Large intestine (tissue), 3 donors: Measurements from ENCODE around the gene BGN. TPM values are rescaled to one million over a fixed set of nuclear protein-coding genes. Genes with fewer than 3 reads are reported as not detected.

ENCODE experiments used
- DNase-seq, 2 donors: peaks; one replicate each; pipeline versions ENCODE4 v3.0.0 to v3.0.0-alpha.2; 2013
- H3K27ac ChIP-seq: one replicate; pipeline ENCODE4 v1.5.1; 2013; ENCODE audit warnings: low read length
- H3K27me3 ChIP-seq: 2 replicates; pipeline ENCODE4 v1.6.1; 2013; ENCODE audit warnings: low read length; ENCODE audit not compliant: control insufficient read depth, insufficient read depth
- H3K36me3 ChIP-seq: 2 replicates; pipeline ENCODE4 v1.6.1; 2013; ENCODE audit warnings: low read length; ENCODE audit not compliant: control insufficient read depth, insufficient read depth
- H3K4me1 ChIP-seq: one replicate; pipeline ENCODE4 v1.6.1; 2013; ENCODE audit warnings: low read length; ENCODE audit not compliant: control insufficient read depth, insufficient read depth
- H3K4me3 ChIP-seq: one replicate; pipeline ENCODE4 v1.5.1; 2013; ENCODE audit warnings: low read length
- H3K9me3 ChIP-seq: one replicate; pipeline ENCODE4 v1.6.1; 2013; ENCODE audit warnings: mild to moderate bottlenecking, low read depth, low read length, moderate library complexity; ENCODE audit not compliant: control insufficient read depth
- WGBS: methylation state at CpG from one replicate; pipeline ENCODE4 v1.1.5; 2013; ENCODE audit warnings: low lambda C conversion rate; ENCODE audit not compliant: insufficient coverage; 5-methylcytosine and 5-hydroxymethylcytosine counted together
- polyA plus RNA-seq: library from polyadenylated mRNA; unstranded; fragments of 120-200 nt; gene quantifications from one replicate; pipeline ENCODE4 v1.2.1, GENCODE V29; 2013

The BGN gene
- polyA plus RNA-seq, 1 donor = 17.2 TPM

DNA sequence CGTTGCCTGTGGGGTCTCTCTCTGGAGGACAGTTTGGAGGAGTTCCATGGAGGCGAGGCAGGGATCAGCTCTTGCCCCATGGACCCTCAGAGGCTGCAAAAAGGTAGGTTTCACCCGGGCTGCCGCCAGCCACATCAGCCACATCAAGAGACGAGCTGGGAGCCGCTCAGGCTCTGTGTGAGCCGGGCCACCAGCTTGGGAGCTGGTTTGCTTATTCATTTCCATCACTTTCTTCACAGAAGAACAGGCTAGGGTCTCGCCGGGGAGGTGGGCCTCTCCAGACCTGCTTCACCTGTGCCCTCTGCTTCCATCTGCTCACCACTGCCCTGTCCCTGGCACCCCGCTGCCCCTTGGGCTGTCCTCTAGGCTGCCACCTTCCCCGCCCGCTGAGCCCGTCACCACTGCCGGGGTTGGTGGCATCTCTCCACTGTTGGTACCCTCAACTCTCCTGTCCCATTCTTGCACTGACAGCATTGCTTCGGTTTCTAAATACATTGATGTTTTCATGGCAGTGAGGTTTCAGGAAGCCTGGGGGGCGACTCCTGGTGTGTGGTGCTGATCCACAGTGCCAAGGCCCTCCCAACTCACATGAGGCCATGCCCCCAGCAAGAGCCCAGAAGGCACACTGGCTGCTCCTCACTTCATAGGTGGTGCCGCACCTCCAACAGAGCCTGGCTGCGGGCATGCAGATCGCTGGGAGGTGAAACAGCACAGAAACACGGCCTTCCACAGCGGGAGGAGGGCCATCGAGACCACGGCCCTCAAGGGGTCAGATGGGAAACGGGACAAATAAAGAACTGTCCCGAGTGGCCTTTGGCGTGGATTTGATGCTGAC, 44.4 kb upstream of the BGN start:
- peaks cover 5% of the 10 kb centered on the region for H3K36me3 ChIP-seq
- no peaks in the 10 kb centered on the region for H3K9me3 ChIP-seq
- H3K27me3 ChIP-seq = no peaks in the 10 kb centered on the region
- H3K27ac ChIP-seq = no peak overlapping the region
- DNase-seq = no peak
- H3K4me3 ChIP-seq = no peak overlapping the region
- WGBS = no CpG with 5 or more reads among the region's 26 CpGs
- no peaks in the 10 kb centered on the region for H3K4me1 ChIP-seq

DNA sequence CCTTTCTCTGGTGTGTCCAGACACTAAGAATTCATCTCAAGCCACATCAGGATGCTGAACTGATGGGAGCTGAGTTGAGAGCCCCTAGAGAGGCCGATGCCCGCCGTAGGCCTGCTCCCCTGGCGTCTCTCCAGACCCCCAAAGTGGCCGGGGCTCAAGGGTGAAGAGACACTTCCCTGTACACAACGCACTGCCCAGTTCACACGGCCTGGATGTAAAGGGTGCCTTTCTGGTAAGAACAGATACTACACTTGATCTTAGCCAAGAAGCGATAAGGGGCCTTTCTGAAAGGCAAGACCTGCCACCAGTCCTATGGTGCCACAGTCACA, 43.9 kb upstream of the BGN start:
- Histone ChIP-seq H3K4me1 (no peaks in the 10 kb centered on the region), H3K36me3 (peaks cover 6% of the 10 kb centered on the region), H3K9me3 (no peaks in the 10 kb centered on the region), H3K27ac (no peak overlapping the region), H3K4me3 (no peak overlapping the region), H3K27me3 (no peaks in the 10 kb centered on the region)
- no peak for DNase-seq
- WGBS = no CpG with 5 or more reads among the region's 8 CpGs

DNA sequence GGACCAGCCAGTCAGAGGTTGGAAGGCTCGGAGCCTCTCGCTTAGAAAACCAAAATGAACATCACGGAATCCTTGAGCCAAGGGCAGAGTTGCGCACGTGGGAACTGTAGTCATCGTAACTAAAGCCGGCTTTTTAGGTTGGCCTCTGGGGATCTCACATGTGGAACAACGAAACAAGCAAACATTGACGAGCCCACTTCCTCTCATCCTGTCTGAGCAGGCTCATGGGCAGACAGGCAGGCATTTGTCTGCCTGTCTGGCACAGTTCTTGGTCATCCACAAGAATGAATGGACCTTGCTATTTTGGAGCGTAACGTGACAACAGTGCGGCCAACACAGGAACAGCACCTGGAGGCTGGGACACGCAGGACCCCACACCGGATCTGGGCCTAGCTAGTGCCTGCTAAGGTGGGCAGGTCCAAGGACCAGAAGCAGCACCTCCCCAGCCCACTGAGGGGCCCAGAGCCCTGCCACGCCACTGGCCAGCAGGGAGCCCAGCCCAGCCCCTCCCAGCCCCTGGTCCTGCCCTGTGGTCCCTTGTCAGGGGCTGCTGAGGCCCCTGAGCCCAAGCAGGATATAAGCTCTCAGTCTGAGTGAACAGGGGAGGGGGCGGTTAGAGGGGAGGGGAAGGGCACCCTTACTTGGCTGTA, 39.8 kb upstream of the BGN start:
- Histone ChIP-seq H3K9me3 (no peaks in the 10 kb centered on the region), H3K36me3 (peaks cover 9% of the 10 kb centered on the region), H3K4me1 (no peaks in the 10 kb centered on the region), H3K4me3 (no peak overlapping the region), H3K27me3 (no peaks in the 10 kb centered on the region), H3K27ac (no peak overlapping the region)
- DNase-seq = no peak
- no CpG with 5 or more reads among the region's 16 CpGs for WGBS

DNA sequence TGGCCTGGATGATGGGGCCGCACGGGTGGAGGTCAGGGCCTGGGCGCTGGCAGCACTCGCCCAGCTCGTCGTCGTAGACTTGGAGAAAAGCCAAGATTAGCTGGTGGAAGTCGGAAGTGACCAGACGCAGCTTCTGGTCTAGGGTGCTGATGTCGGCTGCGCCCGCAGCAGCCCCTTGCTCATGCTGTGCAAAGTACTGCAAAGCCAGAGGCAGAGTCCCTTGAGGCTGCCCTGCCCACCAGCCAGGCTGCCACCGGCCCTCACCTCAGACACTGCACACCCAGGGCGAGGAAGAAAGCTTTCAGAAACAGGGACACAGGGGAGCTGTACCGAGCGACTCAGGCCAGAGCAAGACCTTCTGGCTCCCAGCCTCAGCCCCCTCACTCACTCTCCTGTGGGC, 39.2 kb upstream of the BGN start:
- peaks cover 10% of the 10 kb centered on the region for H3K36me3 ChIP-seq
- H3K4me3 ChIP-seq = no peak overlapping the region
- DNase-seq = no peak
- no peak overlapping the region for H3K27ac ChIP-seq
- no peaks in the 10 kb centered on the region for H3K9me3 ChIP-seq
- H3K27me3 ChIP-seq = no peaks in the 10 kb centered on the region
- H3K4me1 ChIP-seq = no peaks in the 10 kb centered on the region
- WGBS = no CpG with 5 or more reads among the region's 16 CpGs

DNA sequence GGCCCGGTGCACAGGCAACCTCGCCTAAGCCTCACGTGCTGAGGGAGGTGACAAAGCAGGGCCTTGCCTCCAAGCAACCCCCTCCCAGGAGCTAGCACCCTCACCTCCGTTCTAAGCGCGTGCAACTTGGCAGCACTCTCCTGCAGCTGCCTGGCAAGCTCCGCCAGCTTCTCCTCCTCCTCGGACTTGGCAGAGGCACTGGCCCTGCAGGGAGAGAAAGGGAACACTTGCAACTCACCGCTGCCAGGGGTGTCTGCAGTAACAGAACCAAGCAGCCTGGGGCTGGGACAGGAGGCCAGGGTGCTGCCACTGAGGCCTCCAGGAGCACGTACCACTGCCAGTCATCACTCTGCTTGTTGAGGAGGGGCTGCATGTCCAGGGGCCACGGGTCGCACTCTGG, 38.6 kb upstream of the BGN start:
- no peak for DNase-seq
- WGBS = no CpG with 5 or more reads among the region's 12 CpGs
- Histone ChIP-seq H3K36me3 (peaks cover 10% of the 10 kb centered on the region), H3K27ac (no peak overlapping the region), H3K27me3 (no peaks in the 10 kb centered on the region), H3K4me1 (no peaks in the 10 kb centered on the region), H3K4me3 (no peak overlapping the region), H3K9me3 (no peaks in the 10 kb centered on the region)

DNA sequence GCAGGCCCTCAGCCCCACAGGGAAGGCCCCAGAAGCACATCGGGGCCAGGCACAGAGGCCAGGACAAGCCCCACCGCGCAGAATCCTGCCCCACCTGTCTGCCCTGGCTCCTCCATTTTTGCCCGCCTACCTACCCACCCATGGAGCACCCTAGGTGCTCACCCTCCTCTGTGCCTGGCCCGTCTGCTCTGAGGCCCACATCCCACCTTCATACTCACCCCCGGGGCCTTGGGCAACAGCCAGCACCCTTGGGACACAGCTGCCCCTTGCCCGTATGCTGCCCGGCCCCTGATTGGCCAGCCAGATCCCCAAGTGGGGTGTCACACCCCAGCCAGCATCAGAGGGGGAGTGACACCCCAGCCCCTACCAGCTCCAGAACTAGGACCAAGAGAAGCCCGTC, 38.1 kb upstream of the BGN start:
- DNase-seq = no peak
- no CpG with 5 or more reads among the region's 9 CpGs for WGBS

DNA sequence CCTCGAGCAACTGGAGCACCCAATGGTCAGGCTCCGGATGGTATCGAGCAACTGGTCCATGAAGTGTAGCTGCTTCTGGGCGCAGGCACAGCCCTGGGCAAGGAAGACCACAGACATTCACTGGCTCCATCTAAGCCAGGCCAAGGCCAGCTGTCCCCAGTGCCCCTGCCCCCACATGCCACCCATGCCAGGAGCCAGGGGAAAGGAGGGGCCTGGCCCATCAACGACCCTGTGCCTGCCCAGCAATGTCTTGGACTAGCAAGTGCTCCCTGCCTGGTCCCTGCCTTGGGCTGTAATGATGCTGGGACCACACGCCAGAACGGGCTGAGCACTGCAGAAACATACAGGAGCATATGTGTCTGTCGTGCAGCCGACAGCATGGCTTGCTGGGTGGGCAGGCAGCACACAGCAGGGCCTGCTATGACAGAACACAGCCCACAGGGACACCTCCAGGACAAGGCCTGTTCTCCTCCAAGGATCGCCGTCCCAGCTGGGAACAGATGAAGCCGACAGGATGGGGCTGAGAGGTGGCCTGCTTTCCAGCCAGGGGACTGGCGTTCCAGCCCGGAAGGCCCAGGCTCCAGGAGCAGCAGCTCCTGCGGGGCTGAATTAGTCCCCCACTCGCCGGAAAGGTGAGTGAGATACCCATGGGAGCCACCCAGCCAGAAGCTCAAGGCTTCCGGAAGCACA, 37.5 kb upstream of the BGN start:
- Histone ChIP-seq H3K9me3 (no peaks in the 10 kb centered on the region), H3K4me1 (no peaks in the 10 kb centered on the region), H3K27me3 (no peaks in the 10 kb centered on the region), H3K27ac (no peak overlapping the region), H3K36me3 (peaks cover 13% of the 10 kb centered on the region), H3K4me3 (no peak overlapping the region)
- DNase-seq = no peak
- WGBS = no CpG with 5 or more reads among the region's 18 CpGs

More for the DNA sequence above, 38.1 kb upstream of the BGN start:
- H3K36me3 ChIP-seq = peaks cover 12% of the 10 kb centered on the region
- H3K4me1 ChIP-seq = no peaks in the 10 kb centered on the region
- H3K27ac ChIP-seq = no peak overlapping the region
- H3K27me3 ChIP-seq = no peaks in the 10 kb centered on the region
- no peak overlapping the region for H3K4me3 ChIP-seq
- H3K9me3 ChIP-seq = no peaks in the 10 kb centered on the region

DNA sequence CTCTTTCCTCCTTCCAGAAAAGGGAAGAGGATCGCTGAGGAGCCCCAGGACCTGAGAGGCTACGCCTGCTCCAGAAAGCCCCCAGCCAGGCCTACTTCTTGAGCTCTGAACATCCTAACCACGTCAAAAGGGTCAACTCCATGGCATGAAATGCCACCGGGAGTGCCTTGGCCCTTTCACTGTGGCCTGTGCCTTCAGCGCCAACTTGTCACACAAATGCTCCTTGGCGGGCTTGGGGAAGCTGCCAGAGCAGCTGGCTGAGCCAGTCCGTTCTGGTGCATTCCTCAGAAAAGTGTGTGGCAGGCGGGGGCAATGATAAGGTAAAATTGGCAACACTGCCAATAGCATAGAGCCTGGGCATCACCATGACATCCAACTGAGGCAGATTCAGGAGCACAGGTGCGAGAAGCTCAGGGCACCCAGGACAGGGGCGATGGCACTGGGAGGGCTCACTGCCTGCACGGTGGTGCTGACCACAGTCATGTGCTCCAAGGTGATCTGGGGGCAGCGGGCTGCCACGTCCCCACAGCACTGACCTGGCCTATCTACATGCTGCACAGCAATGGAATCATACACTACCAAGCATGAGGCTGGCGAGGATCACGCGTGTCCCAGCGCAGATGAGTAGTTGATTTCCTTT, 36.8 kb upstream of the BGN start:
- H3K4me3 ChIP-seq = no peak overlapping the region
- no peaks in the 10 kb centered on the region for H3K27me3 ChIP-seq
- H3K36me3 ChIP-seq = peaks cover 15% of the 10 kb centered on the region
- no peak for DNase-seq
- H3K4me1 ChIP-seq = no peaks in the 10 kb centered on the region
- no peak overlapping the region for H3K27ac ChIP-seq
- no peaks in the 10 kb centered on the region for H3K9me3 ChIP-seq
- no CpG with 5 or more reads among the region's 17 CpGs for WGBS

DNA sequence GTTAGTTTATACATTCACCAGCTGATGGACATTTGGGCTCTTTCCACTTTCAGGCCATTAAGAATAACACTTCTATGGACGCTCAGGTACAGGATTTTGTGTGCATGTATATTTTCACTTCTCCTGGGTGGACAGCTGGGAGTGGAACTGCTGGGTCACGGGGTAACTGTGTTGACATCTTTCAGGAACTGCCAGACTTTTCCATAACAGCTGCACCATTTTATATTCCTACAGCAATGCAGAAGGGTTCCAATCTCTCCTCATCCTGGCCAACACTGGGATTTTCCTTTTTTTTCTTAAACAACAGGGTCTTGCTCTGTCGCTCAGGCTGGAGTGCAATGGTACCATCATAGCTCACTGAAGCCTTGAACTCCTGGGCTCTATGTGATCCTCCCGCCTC, 36.3 kb upstream of the BGN start:
- no peaks in the 10 kb centered on the region for H3K9me3 ChIP-seq
- H3K27ac ChIP-seq = no peak overlapping the region
- peaks cover 15% of the 10 kb centered on the region for H3K36me3 ChIP-seq
- H3K27me3 ChIP-seq = no peaks in the 10 kb centered on the region
- H3K4me3 ChIP-seq = no peak overlapping the region
- no CpG with 5 or more reads among the region's 4 CpGs for WGBS
- DNase-seq = no peak
- no peaks in the 10 kb centered on the region for H3K4me1 ChIP-seq

DNA sequence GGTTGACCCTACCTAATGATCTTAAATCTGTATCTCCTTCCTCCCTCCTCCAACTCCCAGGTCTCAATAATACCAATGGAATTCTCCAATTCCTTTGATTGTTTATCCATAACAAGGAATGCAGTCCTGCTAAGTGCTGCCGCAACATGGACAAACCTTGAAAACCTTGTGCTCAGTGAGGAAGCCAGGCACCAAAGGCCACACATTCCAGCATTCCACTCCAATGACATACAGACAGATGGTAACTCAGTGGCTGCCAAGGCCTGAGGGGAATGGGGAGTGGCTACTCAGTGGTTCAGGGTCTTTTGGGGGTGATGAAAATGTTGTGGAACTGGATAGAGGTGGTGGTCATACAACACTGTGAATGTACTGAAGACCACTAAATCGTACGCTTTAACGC, 34.8 kb upstream of the BGN start:
- H3K36me3 ChIP-seq = peaks cover 20% of the 10 kb centered on the region
- no CpG with 5 or more reads among the region's 4 CpGs for WGBS

More for the DNA sequence above, 34.8 kb upstream of the BGN start:
- H3K27me3 ChIP-seq = no peaks in the 10 kb centered on the region
- no peak for DNase-seq
- H3K27ac ChIP-seq = no peak overlapping the region
- no peaks in the 10 kb centered on the region for H3K4me1 ChIP-seq
- H3K4me3 ChIP-seq = no peak overlapping the region
- no peaks in the 10 kb centered on the region for H3K9me3 ChIP-seq
